HUES48 (cell line): ENCODE measurements around the gene APLP2.
"Not testable (repeated sequence)": the region's sequence is repeated elsewhere in the genome, so short reads cannot be mapped to it uniquely, and the experiment has no call there.

ENCODE experiments used
- H3K27ac ChIP-seq: one replicate; pipeline ENCODE4 v1.7.0; 2013; ENCODE audit warnings: low read depth, low read length, inconsistent platforms
- H3K27me3 ChIP-seq: 2 replicates; pipeline ENCODE4 v1.6.1; 2013; ENCODE audit warnings: mild to moderate bottlenecking, low read length; ENCODE audit not compliant: control insufficient read depth, insufficient read depth
- H3K36me3 ChIP-seq: 2 replicates; pipeline ENCODE4 v1.6.1; 2013; ENCODE audit warnings: low read length; ENCODE audit not compliant: control insufficient read depth, insufficient read depth
- H3K4me1 ChIP-seq: 2 replicates; pipeline ENCODE4 v1.6.1; 2013; ENCODE audit warnings: mild to moderate bottlenecking, low read length; ENCODE audit not compliant: control insufficient read depth, insufficient read depth
- H3K4me3 ChIP-seq: 2 replicates; pipeline ENCODE4 v1.5.1; 2013; ENCODE audit warnings: mild to moderate bottlenecking, low read depth, low read length
- H3K9ac ChIP-seq: 2 replicates; pipeline ENCODE4 v1.6.1; 2013; ENCODE audit warnings: mild to moderate bottlenecking, low read depth, low read length, moderate library complexity
- H3K9me3 ChIP-seq: 2 replicates; pipeline ENCODE4 v1.6.1; 2013; ENCODE audit warnings: low read length; ENCODE audit not compliant: control insufficient read depth, insufficient read depth

The APLP2 gene

DNA sequence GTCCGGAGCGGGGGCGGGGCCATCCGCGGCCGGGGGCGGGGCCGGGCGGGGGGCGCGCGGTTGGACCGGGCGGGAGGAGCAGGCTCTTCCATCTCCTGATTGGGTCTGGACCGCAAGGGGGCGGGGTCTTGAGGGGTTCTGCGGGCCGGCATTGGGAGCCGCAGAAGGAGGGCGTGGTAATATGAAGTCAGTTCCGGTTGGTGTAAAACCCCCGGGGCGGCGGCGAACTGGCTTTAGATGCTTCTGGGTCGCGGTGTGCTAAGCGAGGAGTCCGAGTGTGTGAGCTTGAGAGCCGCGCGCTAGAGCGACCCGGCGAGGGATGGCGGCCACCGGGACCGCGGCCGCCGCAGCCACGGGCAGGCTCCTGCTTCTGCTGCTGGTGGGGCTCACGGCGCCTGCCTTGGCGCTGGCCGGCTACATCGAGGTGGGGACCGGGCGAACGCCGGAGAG lies at the start of gene APLP2:
TSS of gene APLP2 (plus strand) at position 236 of the 450 bp plus-strand sequence. CDS start at position 320, 84 bp downstream.
- Histone ChIP-seq H3K27me3 (peaks cover 27% of the 10 kb centered on the region), H3K4me1 (peaks cover 20% of the 10 kb centered on the region), H3K27ac (peak within 1 kb of the TSS; percentile 90), H3K9ac (peak within 1 kb of the TSS; percentile 85), H3K36me3 (no peaks in the 10 kb centered on the region), H3K4me3 (peak within 1 kb of the TSS; percentile 95), H3K9me3 (no peaks in the 10 kb centered on the region)

DNA sequence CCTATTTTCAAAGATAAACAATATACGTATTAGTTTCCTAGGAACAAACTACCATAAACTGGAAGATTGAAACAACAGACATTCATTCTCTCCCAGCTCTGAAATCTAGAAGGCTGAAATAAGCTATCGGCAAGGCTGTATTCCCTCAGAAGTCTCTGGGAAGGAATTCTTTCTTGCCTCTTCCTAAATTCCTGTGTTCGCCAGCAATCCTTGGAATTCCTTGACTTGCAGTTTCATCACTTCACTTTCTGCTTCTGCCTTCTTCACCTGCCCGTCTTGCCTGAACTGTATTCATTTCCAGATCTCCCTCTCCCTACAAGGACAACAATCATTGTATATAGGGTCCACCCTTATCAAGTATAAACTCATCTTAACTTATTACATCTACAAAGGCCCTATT lies 49.4 kb upstream of the APLP2 start:
- no peaks in the 10 kb centered on the region for H3K4me1 ChIP-seq
- H3K27ac ChIP-seq = no peak overlapping the region
- no peak overlapping the region for H3K9ac ChIP-seq
- H3K9me3 ChIP-seq = peaks cover 2% of the 10 kb centered on the region; the same call in 1 of the 2 replicates
- H3K36me3 ChIP-seq = no peaks in the 10 kb centered on the region
- H3K27me3 ChIP-seq = no peaks in the 10 kb centered on the region
- H3K4me3 ChIP-seq = no peak overlapping the region

DNA sequence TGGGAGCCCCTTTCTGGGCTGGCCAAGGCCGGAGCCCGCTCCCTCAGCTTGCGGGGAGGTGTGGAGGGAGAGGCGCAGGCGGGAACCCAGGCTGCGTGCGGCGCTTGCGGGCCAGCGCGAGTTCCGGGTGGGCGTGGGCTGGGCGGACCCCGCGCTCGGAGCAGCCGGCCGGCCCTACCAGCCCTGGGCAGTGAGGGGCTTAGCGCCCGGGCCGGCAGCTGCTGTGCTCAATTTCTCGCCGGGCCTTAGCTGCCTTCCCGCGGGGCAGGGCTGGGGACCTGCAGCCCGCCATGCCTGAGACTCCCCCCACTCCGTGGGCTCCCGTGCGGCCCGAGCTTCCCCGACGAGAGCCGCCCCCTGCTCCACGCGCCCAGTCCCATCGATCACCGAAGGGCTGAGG lies 48.1 kb upstream of the APLP2 start:
- not testable (repeated sequence) for H3K27me3 ChIP-seq, H3K27ac ChIP-seq, H3K9me3 ChIP-seq, H3K4me1 ChIP-seq, H3K9ac ChIP-seq, H3K4me3 ChIP-seq, H3K36me3 ChIP-seq

DNA sequence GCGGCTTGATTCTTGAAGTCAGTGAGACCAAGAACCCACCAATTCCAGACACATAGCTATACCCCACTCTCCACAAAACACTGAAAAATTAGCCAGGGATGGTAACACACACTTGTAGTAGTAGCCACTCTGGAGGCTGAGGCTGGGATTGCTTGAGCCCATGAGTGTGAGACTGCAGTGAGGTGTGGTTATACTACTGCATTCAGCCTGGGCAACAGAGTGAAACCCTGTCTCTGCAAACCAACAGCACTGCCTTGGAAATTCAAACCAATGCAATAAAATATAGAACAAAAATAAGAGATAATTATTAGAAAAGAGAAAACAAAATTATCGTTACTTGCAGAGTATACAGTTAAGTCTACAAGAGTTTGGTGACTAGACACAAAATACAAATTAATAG lies 46.9 kb upstream of the APLP2 start:
- no peaks in the 10 kb centered on the region for H3K4me1 ChIP-seq
- H3K9me3 ChIP-seq = no peaks in the 10 kb centered on the region
- H3K36me3 ChIP-seq = no peaks in the 10 kb centered on the region
- H3K4me3 ChIP-seq = no peak overlapping the region
- no peaks in the 10 kb centered on the region for H3K27me3 ChIP-seq
- H3K27ac ChIP-seq = no peak overlapping the region
- no peak overlapping the region for H3K9ac ChIP-seq

DNA sequence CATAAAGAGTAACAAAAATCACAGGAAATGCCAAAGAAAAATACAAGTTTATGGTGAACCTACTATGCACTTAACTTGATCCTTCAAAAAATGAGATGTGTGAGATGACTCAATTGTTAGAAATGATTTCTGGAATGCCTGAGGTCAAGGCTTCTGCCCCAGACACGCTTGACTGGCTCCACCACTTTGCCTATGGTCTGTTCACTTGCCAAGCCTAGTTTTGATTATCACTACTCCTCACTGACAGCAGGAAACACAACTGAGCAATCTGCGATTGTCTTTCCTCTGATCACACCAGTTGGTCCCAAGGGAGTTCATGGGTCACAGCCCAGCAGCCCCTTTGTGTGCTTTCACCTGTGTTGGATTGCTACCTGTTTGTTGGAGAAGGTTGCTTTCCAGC lies 46.5 kb upstream of the APLP2 start:
- Histone ChIP-seq H3K4me1 (no peaks in the 10 kb centered on the region), H3K4me3 (no peak overlapping the region), H3K36me3 (no peaks in the 10 kb centered on the region), H3K27me3 (no peaks in the 10 kb centered on the region), H3K27ac (no peak overlapping the region), H3K9me3 (no peaks in the 10 kb centered on the region), H3K9ac (no peak overlapping the region)

DNA sequence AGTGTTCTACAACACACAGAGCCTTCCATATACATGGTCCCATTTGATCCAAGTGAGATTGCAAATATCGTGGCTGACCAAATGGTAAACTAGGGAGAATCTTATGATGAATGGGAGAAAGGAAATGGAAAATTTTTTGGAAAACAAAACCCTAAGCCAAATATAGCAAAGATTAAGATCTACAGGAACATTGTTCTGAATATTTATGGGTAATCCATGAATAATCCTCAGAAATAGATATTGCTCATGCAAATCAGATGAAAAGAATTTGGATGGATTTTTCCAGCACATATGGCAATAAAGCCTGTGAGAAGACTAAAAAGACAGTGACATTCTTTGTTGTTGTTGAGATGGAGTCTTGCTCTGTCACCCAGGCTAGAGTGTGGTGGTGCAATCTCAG lies 45.3 kb upstream of the APLP2 start:
- Histone ChIP-seq H3K27ac (no peak overlapping the region), H3K4me3 (no peak overlapping the region), H3K4me1 (peaks cover 3% of the 10 kb centered on the region; the same call in 1 of the 2 replicates), H3K9me3 (no peaks in the 10 kb centered on the region), H3K9ac (no peak overlapping the region), H3K36me3 (no peaks in the 10 kb centered on the region), H3K27me3 (no peaks in the 10 kb centered on the region)

DNA sequence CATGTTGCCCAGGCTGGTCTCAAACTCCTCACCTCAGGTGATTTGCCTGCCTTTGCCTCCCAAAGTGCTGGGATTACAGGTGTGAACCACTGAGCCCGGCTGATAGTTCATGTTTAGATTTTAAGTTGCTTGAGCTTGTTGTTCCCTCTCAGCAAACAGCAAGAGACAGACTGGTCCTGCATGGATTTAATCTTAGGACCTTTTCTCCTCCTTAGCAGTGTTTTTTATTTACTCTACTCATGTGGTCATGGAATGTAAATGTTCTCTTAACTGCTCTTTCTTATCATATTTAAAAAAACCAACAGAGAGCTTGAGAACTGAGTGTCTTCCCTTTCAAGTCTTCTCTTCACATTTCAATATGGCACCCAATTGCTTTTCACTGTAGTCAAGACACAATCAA lies 44.3 kb upstream of the APLP2 start:
- Histone ChIP-seq H3K27ac (no peak overlapping the region), H3K4me3 (no peak overlapping the region), H3K27me3 (no peaks in the 10 kb centered on the region), H3K36me3 (no peaks in the 10 kb centered on the region), H3K9me3 (no peaks in the 10 kb centered on the region), H3K4me1 (peaks cover 3% of the 10 kb centered on the region; the same call in 1 of the 2 replicates), H3K9ac (no peak overlapping the region)

DNA sequence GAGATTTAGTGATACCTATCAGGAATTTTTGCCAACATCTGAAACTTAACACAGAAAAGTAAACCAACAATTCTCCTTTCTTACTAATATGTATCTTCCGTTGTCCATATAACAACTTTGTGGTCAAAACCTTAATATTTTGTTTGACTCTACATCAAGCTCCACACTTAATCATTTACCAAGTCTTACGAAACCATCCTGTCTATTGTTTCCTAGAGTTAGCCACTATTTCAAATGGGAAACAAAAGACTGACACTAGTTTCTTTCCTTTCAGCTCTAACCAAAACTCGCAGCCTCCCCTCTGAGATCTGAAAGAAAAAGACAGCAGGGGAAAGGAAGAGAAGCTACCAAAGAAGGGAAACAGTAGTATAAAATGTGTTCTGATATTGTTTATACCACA lies 40.6 kb upstream of the APLP2 start:
- peak overlapping the region; percentile 12 for H3K27ac ChIP-seq
- H3K4me3 ChIP-seq = no peak overlapping the region
- peaks cover 3% of the 10 kb centered on the region for H3K4me1 ChIP-seq
- H3K27me3 ChIP-seq = no peaks in the 10 kb centered on the region
- H3K9me3 ChIP-seq = no peaks in the 10 kb centered on the region
- no peak overlapping the region for H3K9ac ChIP-seq
- no peaks in the 10 kb centered on the region for H3K36me3 ChIP-seq

DNA sequence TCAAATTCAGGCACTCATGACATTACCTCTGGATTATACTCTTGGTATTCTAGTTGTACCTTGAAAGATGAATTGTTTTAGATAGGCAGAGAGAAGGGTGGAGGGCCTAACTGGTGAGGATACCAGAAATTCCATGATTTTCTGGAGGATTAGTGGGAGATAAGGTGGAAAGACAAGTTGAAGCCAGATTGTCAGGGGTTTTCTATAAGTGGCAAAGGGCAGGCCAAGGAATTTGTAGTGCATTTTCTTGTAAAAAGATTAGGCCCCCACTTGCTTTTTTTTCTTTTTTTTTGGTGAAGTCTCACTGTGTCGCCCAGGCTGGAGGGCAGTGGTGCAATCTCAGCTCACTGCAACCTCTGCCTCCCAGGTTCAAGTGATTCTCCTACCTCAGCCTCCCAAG lies 38.6 kb upstream of the APLP2 start:
- Histone ChIP-seq H3K4me3 (no peak overlapping the region), H3K9ac (no peak overlapping the region), H3K27me3 (no peaks in the 10 kb centered on the region), H3K9me3 (no peaks in the 10 kb centered on the region), H3K27ac (no peak overlapping the region), H3K36me3 (no peaks in the 10 kb centered on the region), H3K4me1 (peaks cover 3% of the 10 kb centered on the region)

DNA sequence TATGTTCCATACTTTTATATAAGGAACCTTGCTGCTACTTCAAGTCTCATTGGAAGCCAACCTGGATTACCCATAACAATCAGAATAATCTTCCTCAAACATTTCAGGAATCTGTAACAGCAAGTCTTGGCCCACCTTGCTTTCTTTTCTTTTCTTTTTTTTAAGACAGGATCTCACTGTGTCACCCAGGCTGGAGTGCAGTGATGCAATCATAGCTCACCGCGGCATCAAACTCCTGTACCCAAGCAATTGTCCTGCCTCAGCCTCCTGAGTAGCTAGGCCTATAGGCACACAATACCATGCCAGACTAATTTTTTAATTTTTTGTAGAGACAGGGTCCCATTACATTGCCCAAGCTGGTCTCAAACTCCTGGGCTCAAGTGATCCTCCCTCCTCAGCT lies 37.7 kb upstream of the APLP2 start:
- Histone ChIP-seq H3K4me1 (peaks cover 3% of the 10 kb centered on the region), H3K27me3 (no peaks in the 10 kb centered on the region), H3K9me3 (no peaks in the 10 kb centered on the region), H3K4me3 (no peak overlapping the region), H3K9ac (no peak overlapping the region), H3K27ac (no peak overlapping the region), H3K36me3 (no peaks in the 10 kb centered on the region)

DNA sequence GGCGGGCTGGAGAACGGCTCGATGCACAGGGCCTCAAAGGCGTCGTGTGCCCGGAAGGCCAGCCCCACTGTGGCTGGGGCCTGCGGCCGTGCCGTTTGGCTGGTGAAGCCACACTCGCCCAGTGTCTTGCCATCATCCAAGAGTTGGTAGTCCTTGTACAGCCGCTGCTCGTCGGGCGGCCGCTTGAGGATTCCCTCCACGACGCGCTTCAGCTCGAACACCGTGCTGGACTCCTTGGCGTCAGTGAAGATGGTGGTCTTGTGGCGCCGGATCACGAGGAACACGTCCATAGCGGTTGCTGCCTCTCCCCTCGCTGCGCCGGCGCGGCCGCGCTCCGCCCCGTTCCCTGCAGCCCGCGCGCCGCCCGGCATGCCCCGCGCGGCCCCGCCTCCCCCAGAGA lies 36.8 kb upstream of the APLP2 start:
- Histone ChIP-seq H3K9me3 (no peaks in the 10 kb centered on the region), H3K9ac (no peak overlapping the region), H3K4me1 (peaks cover 3% of the 10 kb centered on the region), H3K4me3 (no peak overlapping the region), H3K27ac (no peak overlapping the region), H3K36me3 (no peaks in the 10 kb centered on the region), H3K27me3 (no peaks in the 10 kb centered on the region)

DNA sequence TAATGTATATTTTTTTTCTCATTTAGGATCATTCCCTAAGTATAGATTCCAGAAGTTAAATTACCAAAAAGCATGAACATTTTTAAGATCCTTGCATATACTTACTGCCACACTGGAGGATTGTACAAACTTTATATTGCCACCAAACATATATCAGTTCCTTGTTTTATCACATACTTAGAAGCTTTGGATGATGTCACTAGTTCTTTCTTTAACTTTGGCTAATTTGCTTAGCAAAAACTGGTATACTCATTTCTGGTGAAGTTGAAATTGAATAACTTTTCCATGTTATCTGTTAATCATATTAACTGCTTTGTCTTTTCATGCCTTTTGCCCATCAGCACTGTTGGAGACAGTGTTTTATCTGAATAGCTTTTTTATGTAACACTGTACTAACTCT lies 35.5 kb upstream of the APLP2 start:
- peaks cover under 1% of the 10 kb centered on the region for H3K4me1 ChIP-seq
- H3K36me3 ChIP-seq = no peaks in the 10 kb centered on the region
- H3K27ac ChIP-seq = no peak overlapping the region
- no peak overlapping the region for H3K4me3 ChIP-seq
- no peaks in the 10 kb centered on the region for H3K27me3 ChIP-seq
- H3K9me3 ChIP-seq = no peaks in the 10 kb centered on the region
- no peak overlapping the region for H3K9ac ChIP-seq
